ENCODE results near the gene NFKBIZ. TPM values are rescaled to one million over a fixed set of nuclear protein-coding genes. Genes with fewer than 3 reads are reported as not detected.
"Not testable (repeated sequence)": the region's sequence is repeated elsewhere in the genome, so short reads cannot be mapped to it uniquely, and the experiment has no call there.

The NFKBIZ gene
- total RNA-seq, 1 donor from 2014 or later, result 54.1 TPM

DNA sequence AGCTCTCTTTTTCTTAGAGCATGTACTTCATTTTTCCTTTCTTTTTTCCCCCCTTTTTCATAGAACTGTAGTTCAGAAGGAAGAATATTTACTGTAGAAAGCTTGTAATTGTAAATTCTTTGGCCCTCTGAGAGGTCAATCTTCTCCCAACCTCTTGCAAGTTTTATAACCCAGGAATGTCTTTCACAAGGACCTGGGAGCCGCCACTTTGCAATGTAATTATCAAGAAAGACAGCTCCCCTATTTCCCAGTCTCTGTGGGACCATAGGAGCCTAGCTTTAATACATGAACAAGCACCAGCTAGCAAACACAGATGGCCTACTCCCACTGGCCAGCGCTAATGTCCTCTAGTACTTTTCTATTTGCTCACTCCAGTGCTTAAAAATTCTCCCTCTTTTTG lies 51.4 kb downstream of the NFKBIZ start:
- H3K4me1 Mint-ChIP-seq (ENCODE audit: unreplicated experiment), result peaks cover 5% of the 10 kb centered on the region
- TF ChIP-seq, protein P1, sequence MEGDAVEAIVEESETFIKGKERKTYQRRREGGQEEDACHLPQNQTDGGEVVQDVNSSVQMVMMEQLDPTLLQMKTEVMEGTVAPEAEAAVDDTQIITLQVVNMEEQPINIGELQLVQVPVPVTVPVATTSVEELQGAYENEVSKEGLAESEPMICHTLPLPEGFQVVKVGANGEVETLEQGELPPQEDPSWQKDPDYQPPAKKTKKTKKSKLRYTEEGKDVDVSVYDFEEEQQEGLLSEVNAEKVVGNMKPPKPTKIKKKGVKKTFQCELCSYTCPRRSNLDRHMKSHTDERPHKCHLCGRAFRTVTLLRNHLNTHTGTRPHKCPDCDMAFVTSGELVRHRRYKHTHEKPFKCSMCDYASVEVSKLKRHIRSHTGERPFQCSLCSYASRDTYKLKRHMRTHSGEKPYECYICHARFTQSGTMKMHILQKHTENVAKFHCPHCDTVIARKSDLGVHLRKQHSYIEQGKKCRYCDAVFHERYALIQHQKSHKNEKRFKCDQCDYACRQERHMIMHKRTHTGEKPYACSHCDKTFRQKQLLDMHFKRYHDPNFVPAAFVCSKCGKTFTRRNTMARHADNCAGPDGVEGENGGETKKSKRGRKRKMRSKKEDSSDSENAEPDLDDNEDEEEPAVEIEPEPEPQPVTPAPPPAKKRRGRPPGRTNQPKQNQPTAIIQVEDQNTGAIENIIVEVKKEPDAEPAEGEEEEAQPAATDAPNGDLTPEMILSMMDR (conservative IDR thresholded peaks at IDR 0.05), result no peak
- no peak overlapping the region for H3K27ac Mint-ChIP-seq
- no peaks in the 10 kb centered on the region for H3K36me3 Mint-ChIP-seq
- no peaks in the 10 kb centered on the region for H3K27me3 Mint-ChIP-seq
- H3K9me3 Mint-ChIP-seq, result peaks cover 4% of the 10 kb centered on the region
- H3K4me3 Mint-ChIP-seq, result no peak overlapping the region
- DNase-seq (ENCODE audit: extremely low spot score, unreplicated experiment), result no peak

DNA sequence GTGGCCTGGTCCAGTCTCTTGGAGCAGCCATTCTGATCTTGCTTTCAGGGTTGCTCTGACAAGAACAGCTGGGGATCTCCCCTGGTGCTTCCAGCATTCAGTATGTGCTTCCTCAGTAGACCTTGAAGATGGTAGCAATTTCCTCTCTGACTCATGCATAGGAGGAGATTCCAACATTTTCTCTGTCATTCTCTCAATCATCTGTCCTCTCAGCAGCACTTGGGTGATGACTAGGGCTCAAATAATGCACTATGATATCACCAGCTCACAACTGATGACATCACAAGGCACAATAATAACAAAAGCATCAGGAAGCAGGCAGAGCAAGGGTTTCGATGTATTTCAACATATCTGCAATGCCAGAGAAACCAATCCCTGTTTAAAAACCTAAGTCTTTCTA lies 52.7 kb downstream of the NFKBIZ start:
- DNase-seq (ENCODE audit: extremely low spot score, unreplicated experiment), result no peak
- Mint-ChIP-seq H3K27me3 (no peaks in the 10 kb centered on the region), H3K9me3 (peaks cover 4% of the 10 kb centered on the region), H3K36me3 (no peaks in the 10 kb centered on the region), H3K4me3 (no peak overlapping the region), H3K4me1 (ENCODE audit: unreplicated experiment) (peaks cover 5% of the 10 kb centered on the region), H3K27ac (peak overlapping the region; percentile 82)
- TF ChIP-seq, protein P1 (conservative IDR thresholded peaks at IDR 0.05), result no peak

DNA sequence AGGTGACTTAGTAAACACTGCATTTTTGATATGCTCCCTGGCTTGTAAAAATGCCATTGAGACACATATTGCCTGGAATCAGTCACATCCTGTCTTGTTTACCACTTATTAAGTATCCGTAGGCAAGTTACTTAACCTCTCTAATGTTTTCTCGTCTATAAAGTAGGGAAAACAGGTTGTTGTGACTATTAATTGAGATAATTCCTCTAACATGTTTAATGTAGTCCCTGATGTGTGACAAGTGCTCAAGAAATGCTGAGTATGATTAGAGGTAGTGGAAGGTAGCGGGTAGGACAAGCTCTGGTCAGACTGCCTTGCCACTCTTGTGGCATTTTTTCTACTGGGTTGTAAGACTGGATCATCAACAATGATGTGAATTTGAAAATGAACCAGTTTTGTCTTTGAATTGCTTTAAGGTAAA lies 54.1 kb downstream of the NFKBIZ start:
- Mint-ChIP-seq H3K4me3 (no peak overlapping the region), H3K27me3 (peaks cover 3% of the 10 kb centered on the region), H3K36me3 (no peaks in the 10 kb centered on the region), H3K27ac (peak overlapping the region; percentile 63), H3K9me3 (peaks cover 4% of the 10 kb centered on the region), H3K4me1 (ENCODE audit: unreplicated experiment) (peaks cover 5% of the 10 kb centered on the region)
- TF ChIP-seq, protein P1 (conservative IDR thresholded peaks at IDR 0.05), result no peak
- DNase-seq (ENCODE audit: extremely low spot score, unreplicated experiment), result no peak

DNA sequence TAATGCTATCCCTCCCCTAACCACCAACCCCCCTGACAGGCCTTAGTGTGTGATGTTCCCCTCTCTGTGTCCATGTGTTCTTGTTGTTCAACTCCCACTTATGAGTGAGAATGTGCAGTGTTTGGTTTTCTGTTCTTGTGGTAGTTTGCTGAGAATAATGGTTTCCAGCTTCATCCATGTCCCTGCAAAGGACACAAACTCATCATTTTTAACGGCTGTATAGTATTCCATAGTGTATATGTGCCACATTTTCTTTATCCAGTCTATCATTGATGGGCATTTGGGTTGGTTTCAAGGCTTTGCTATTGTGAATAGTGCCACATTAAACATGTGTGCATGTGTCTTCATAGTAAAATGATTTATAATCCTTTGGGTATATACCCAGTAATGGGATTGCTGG lies 56.3 kb downstream of the NFKBIZ start:
- not testable (repeated sequence) for H3K9me3 Mint-ChIP-seq; H3K4me1 Mint-ChIP-seq (ENCODE audit: unreplicated experiment); H3K36me3 Mint-ChIP-seq; DNase-seq (ENCODE audit: extremely low spot score, unreplicated experiment); H3K27ac Mint-ChIP-seq; H3K27me3 Mint-ChIP-seq; H3K4me3 Mint-ChIP-seq

Other genes starting within 250 kb of the NFKBIZ start
- gene ZBTB11, start 172.4 kb upstream of the NFKBIZ start, total RNA-seq (ENCODE audit: low replicate concordance), result 15.4 and 18.4 TPM in 2 replicates
- 1,197 and 1,373 TPM in 2 replicates for gene RPL24, start 162.8 kb upstream of the NFKBIZ start, total RNA-seq (ENCODE audit: low replicate concordance)
- gene CEP97, start 124.9 kb upstream of the NFKBIZ start, total RNA-seq (ENCODE audit: low replicate concordance), result 11.3 and 24.2 TPM in 2 replicates
- gene NXPE3, start 70.3 kb upstream of the NFKBIZ start, total RNA-seq (ENCODE audit: low replicate concordance), result 3.8 and 12.5 TPM in 2 replicates